Left colon (tissue), 2 donors: ENCODE results near the gene CRP. TPM values are rescaled to one million over a fixed set of nuclear protein-coding genes. Genes with fewer than 3 reads are reported as not detected.
"Not testable (repeated sequence)": the region's sequence is repeated elsewhere in the genome, so short reads cannot be mapped to it uniquely, and the experiment has no call there.

Source experiments
- ATAC-seq: fragments of 200-7000 bp; cut with Tn5 transposase; one replicate; pipeline ENCODE4 v1.9.1; 2020; ENCODE audit warnings: mild to moderate bottlenecking, moderate library complexity
- DNase-seq, 2 donors: peaks; one replicate each; pipeline ENCODE4 v3.0.0-alpha.2; 2020
- intact Hi-C, 2 donors: fragments of 100-400 bp; cut with DNase I in 1 of 2; cut with micrococcal nuclease in 1 of 2; formaldehyde crosslinking; loops; one replicate each; pipeline versions ENCODE4 v1.11.2 to v1.14.0; 2022; cut with DNase I, micrococcal nuclease
- long read RNA-seq: library from polyadenylated mRNA; unstranded; transcript quantifications from one replicate; pipeline ENCODE4 v2.0.0, GENCODE V29; 2021
- total RNA-seq, 2 donors: library from RNA; stranded (reverse); fragmentation: NEBNext Ultra II Directional; extraction: Animal tissue kit (Norgen Biotek cat#: 25700); gene quantifications; one replicate each; pipeline ENCODE4 v1.2.1, GENCODE V29; 2021
- donor health status: DM: no; HTN: no; CAD: no.
- donor health status: DM: yes; HTN: yes; CAD: no.

Gene CRP, protein sequence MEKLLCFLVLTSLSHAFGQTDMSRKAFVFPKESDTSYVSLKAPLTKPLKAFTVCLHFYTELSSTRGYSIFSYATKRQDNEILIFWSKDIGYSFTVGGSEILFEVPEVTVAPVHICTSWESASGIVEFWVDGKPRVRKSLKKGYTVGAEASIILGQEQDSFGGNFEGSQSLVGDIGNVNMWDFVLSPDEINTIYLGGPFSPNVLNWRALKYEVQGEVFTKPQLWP
- not detected for total RNA-seq
- long read RNA-seq, result 0 reads

DNA sequence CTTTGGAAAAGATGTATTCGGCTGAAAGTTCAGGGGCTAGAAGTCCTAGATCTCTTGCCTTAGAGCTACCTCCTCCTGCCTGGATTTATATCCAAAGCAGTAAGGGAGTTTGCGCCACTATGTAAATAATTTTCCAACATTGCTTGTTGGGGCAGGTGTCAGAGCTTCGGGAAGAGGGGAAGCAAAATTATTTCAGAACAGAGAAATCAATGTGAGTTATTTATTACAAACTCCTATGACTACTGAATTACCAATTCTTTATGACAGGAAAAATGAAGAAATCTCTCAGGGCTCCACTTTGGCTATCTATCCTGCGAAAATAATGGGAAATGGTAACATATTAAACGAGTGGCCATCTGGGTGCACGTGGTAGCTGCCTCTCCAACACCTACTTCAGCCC, at the start of gene CRP:
Gene CRP, minus strand, starts transcription at position 61 of the 400 bp plus-strand sequence. CDS start 104 bp downstream, outside the sequence.
- intact Hi-C loops, result no loop called here
- ATAC-seq, result no peak

DNA sequence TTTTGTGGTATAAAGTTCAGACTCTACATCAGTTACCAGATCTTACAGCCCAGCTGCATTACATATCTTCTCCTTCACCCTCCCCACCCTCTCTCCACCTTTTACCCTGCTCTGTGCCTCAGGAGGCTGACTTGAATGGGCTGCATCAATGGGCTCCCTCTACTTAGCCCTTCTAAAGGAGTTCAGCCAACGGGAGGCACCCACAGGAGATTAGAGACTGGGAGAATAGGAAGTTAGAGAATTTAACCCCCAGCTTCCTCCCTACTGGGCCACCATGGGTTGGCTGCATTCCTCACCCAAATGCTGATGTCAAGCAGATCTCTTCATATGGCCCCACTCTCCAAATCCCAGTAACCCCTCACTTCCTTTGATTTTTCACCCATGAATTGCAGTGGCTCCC, 49.3 kb upstream of the CRP start:
- intact Hi-C loops, result no loop called here
- ATAC-seq, result no peak
- DNase-seq, result no peak

More for the DNA sequence above, at the start of gene CRP:
- DNase-seq, result no peak

DNA sequence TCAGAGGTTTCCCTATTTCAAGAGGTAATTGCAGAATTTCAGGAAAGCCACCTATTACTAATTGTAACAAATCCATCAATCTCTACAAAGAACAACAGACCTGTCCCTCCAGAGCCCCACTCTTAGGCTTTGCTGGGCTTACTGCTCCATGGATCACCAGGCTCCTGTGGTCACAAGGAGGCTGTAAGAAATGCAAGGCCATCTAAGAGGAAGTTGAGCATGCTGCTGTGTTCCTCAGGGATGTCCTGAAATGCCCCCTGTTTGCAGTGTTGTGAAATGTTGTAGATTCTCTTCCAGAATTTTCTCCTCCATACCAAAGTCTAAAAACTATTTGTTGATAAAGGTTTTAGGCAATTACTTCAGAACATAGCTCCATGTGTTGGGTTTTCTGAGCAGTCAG, 42.0 kb upstream of the CRP start:
- intact Hi-C loops, result no loop called here
- no peak for DNase-seq
- ATAC-seq, result no peak

DNA sequence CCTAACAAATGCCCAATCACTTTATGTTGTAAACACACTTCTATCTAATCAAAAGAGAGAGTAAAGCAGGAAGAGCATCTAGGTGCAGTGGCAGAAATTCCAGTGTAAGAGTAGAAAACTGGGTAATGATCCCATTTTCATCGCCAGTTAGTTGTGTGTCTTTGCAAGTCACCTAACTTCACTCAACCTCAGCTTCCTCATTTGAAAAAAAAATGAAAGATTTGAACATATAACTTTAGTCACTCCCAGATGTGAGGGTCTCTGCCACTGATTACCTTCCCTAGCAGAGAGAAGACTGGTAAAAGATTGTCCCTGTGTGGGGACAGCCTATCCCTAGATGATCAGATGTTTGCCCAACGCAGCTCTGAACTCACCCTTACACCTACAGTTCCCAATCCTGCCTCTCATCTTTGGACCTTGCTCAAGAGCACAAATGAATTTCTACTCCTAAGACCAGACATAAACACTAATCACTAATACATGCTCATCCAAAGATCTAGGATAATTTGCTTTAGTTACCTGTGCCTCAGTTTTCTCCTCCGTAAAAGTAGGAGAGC, 41.1 kb upstream of the CRP start:
- DNase-seq (no peak), ATAC-seq (no peak)
- intact Hi-C loops, result no loop called here

DNA sequence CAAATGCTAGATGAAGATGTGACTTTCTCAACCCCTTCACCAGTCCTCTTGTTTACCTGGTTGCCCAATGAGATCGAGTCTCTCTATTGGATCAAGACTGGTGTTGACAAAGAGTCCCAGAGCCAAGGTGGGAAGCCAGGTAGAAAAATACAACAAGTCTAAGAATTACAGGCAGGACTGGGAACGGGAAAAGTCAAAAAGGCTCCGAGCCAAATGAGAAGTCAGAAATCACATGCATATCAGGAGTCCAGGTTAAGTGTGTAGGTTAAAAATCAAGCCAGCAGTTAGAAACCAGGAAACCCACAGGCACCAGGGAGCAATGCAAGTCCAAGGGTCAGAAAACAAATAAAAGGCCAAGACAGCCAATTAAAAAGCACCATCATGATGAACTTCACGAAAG, 39.0 kb upstream of the CRP start:
- intact Hi-C loops, result no loop called here
- peak; percentile 97 for ATAC-seq
- DNase-seq, result peak; percentile 7 to 42

DNA sequence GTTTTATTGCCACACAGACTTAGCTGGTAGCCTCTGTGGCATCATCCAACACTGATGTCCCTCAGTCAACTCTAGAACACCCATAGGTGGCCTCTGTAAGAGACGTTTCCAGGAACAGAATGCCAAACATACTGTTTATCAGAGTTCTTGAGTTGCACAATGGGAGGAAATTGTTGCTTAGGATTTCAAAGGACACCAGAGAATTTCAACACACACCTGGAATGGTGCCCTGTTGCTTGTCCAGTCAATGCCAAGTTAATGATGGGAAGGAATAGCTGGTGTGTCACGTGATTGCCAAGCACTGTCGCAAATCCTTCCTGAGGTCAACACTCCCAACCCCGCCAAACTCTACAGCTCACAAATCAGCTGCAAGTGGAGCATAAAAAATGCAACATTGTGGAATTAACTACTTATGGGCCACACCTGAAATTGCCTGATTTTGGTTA, 37.8 kb upstream of the CRP start:
- peak; percentile 9 to 57 for DNase-seq
- ATAC-seq, result peak; percentile 33
- intact Hi-C loops, result no loop called here

DNA sequence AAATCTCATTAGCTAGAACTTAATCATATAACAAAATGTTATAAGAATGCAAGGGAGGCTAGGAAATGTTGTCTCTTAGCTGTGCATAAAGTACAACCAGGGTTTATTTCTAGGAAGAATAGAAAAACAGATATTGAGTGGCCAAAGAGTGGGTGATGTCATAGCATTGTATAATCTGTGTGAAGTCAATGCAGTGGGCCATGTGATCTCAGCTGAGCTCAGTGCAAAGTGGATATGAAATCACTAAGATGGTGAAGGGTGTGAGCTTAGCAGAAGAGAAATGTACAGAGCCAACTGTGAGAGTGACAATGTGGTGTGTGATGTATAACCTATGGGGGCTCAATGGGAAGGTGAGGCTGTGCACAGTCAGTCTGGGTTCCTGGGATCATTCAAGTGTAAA, 36.6 kb upstream of the CRP start:
- DNase-seq (no peak), ATAC-seq (no peak)
- intact Hi-C loops, result no loop called here

DNA sequence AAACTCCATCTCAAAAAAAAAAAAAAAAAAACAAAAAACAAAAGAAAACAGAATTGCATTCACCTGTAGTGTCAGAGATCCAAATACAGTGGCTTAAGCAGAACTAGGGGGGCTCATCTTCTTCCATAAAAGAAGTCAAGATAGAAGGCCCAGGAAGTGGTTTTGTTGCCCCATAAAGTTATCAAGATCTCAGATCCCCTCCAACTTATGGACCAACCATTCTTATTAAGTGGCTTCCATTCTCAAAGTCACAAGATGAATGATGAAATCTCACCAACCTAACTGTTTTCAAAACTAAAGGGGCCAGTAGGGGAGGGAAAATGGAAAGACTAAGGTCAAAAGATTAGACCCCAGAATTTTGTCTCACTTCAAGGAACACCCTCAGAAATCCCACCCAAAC, 36.2 kb upstream of the CRP start:
- no peak for ATAC-seq
- intact Hi-C loops, result no loop called here

DNA sequence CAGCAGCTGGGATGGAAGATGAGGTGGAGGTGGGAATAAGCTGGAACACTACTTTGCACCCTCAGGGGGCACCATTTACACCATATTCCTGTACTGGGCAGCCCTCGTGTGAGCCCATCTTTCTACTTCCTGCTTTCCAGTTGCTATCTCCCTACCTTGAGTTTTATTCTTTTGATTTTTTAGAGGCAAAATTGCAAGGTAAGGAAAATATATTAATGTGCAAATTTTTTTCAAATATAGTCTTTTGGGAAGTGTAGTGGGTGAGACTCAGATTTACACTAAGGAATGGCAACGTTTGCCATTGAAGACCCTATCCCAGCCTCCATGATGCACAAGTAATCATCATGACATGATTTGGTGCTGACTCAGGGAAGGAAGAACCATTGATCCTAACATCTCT, 35.2 kb upstream of the CRP start:
- intact Hi-C loops, result no loop called here
- DNase-seq (no peak), ATAC-seq (no peak)

More for the DNA sequence above, 36.2 kb upstream of the CRP start:
- DNase-seq, result no peak

DNA sequence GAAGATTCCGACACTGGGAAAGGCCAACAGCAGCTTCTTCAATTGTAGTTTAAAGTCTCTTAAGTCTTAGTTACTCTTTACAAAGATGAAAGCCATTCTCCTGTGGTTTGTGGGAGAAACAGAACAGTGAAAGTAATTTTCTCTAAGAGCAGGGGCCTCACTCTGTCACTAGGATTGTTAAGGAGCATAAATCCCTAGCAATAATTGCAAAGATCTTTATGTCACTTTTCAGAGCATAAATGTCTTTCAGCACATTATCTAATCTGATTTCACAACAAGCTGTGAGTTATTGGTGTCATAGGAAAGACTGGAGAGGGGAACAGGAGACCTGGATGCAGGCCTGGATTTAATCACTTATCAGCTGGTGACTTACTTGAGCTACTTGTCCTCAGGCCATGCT, 34.0 kb upstream of the CRP start:
- ATAC-seq (no peak), DNase-seq (no peak)
- intact Hi-C loops, result no loop called here

DNA sequence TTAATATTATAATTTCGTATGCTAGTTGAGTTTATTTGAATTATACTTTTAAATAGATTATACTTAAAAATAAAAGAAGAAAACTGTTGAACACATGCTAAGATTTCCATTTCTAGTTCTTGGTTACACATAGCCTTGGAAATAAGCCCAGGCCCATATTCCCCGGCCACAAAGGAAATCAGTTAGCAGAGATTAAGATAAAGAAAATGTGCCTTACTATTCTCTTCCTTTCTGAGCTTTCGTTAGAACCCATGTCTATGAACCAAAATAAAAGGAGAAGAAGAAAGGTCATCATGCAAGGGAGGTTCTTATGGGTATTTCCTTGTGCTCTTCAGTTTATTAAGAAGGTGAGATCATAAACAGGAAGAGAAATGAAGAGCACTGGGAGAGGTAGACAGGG, 32.3 kb upstream of the CRP start:
- DNase-seq (no peak), ATAC-seq (no peak)
- intact Hi-C loops, result no loop called here

DNA sequence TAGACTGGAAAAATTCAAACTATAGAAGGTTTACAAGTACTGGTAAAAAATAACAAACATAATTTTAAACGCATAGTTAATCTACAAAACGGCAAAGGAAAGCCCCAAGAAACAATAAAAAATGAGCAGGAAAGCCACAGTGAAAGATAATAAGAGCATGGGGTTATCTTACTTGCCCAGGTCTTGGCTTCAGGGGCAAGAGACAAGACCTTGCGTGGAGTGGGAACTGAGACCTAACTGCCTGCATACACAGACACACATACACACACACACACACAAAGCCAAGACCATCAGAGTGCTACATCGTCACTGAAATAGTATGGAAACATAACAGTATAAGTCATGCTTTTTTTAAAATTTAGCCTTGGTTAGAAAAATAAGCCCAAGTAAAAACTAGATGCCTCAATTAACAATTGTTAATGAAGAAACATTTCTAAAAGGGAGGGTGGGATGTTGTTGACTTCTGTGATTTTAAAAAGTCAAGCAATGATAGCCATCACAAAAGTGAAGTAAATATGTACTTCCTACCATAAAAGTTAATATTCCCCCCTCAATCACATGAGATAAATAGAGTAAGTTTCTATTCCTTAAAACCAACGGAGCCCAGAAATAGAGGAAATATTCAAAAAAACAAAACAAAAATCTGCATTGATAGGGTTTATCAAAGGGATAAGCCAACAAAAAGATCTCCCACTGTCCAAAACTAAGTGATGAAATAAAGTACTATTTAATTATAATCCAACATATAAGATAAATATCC, 29.4 kb upstream of the CRP start:
- DNase-seq (no peak), ATAC-seq (no peak)
- intact Hi-C loops, result no loop called here

DNA sequence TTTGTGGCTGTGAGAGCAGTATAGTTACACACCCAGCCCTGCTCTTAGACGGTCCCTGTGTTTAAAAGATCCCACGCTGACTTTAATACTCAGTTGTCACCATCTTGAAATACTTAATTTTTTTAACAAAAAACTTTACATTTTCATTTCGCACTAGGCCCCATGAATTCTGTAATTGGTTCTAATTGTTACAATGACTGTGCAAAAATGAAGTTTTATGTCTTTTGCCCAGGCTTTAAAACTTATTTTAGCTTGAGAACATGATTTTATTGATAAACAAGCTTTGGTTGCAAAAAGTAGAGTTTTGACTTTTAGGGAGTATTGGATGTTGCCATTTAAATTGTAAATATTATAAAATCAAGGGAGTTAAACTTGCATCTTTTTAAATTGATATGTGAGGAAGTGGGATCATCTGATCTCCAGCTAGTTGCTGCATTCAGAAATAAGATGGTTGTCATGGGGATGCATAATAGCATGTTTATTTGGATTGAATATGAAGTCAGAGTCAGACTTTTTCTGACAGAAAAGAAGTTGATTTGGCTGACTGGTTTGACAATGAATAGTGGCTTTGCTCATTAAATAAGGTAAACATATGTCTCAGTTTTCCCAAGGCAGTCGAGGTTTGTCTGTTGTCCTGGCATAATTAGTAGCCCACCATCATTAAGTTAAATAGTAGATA, 23.0 kb upstream of the CRP start:
- DNase-seq (no peak), ATAC-seq (no peak)
- intact Hi-C loops, result no loop called here

DNA sequence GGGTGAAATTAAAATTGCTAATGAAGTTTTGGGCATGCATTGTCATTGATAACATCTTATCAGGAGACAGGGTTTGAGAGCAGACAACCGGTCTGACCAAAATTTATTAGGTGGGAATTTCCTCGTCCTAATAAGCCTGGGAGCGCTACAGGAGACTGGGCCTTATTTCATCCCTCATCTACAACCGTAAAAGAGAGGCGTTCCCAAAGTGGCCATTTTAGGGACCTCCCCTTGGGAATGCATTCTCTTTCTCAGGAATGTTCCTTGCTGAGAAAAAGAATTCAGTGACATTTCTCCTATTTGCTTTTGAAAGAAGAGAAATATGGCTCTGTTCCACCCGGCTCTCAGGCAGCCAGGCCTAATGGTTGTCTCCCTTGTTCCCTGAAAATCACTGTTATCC, 8.8 kb upstream of the CRP start:
- ATAC-seq, intact Hi-C loops, DNase-seq: not testable (repeated sequence)

DNA sequence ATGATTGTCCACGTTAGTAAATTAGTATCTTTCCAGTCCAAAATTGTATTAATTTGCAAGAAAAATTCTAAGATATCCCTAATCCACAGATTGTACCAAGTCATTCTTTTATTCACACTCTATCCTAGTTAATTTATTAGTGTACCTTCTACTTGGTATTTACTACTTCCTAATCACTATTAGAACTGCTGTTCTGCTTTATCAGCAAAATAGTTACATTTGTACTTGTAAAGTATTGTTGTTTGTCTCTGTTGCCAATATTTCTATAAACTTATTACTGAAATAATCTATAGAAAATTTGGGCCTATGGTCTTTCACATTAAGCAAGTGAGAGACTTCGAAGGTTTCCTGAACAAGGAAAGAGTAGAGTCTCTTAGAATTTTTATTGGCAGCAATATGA, 5.6 kb upstream of the CRP start:
- ATAC-seq, result no peak
- intact Hi-C loops, result no loop called here
- DNase-seq, result no peak

DNA sequence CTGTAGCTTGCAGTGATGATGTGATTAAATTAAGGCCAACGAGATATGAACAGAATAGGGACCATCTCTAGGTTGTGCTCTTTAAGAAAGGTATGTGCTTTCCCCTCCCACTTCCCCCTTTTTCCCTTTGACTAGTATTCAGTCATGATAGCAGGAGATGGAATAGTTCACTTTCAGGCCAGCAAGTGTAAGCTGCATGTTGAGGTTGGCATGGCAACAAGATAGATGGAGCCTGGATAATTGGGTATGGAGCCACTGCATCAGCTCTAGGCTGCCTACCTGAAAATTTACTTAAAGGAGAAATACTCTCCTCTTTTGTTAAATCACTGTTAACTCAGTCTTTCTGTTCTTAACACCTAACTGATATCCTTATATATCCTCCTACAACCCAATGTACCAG, 1.5 kb upstream of the CRP start:
- intact Hi-C loops, result no loop called here
- no peak for ATAC-seq
- DNase-seq, result no peak

DNA sequence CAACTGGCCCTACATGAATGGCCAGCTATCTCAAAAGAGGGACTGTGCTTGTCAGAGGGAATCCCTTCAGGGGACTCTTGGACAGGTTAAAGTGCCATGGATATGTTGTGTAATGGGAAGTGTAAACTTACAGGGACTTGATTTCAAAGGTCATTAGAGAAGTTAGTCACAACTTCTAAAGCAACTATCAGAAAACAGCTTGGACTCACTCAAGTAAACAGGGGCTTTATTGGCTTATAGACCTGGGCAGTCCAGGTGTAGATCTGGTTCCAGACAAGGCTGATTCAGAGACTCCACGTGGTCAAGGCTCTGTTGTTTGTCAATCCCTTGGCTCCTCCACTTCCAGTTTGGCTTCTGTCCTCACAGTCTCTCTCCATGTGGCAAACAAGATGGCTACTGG, 2.3 kb downstream of the CRP start:
- ATAC-seq (no peak), DNase-seq (no peak)
- intact Hi-C loops, result no loop called here

DNA sequence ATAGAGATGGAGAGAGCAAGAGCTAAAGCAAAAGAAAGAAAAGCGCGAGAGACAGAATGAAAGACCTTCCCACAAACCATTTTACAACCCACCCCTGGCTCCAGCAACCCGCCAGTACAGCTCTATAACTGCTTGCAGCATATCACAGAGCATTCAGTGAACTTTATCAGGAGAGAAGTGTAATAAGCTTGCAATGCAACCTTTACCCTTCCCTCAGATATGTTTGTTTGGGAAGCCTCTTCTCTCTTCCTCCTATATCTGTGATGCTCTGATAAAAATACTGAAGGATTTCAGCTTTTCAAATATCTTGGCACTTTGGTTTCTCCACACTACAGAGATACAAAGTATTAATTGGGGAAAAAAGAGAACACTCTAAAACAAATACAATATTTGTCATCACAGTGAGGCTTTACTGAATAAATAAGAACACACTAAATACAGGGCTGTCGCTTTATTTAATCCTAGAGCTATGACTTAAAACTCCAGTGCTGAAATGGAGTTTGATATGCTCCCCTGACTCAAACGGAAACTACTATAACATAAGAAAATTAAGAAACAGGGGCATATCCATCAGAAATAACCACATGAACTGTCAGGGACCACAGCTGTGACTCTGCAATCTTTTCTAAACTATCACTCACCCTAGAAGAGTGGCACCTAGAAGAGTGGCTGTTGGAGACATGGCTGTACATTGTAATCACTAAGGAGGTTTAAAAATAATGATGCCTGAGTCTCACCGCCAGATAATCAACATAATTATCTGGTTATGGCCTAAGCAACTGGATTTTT, 6.7 kb downstream of the CRP start:
- ATAC-seq (no peak), DNase-seq (no peak)
- intact Hi-C loops, result no loop called here

DNA sequence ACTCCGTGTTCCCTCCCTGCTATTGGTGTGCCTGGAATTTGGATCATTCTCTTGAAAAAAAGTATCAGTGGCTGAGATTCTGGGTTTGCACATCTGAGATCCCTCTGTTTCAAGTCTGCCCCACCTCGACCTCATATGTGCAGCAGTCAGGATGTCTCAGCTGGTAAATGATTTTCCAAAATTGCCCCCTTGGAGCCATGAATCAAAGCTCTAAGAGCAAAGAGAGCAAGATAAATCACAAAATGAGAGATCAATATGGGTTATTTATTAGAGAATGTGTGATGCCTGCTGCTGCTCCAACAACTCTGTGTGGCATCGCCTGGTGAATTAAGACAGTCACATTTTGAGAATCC, 8.5 kb downstream of the CRP start:
- no peak for ATAC-seq
- DNase-seq, result no peak
- intact Hi-C loops, result no loop called here
